Testis (tissue), 3 donors: ENCODE data around the gene SLC15A5. TPM values are rescaled to one million over a fixed set of nuclear protein-coding genes. Genes with fewer than 3 reads are reported as not detected.

Experiments used
- DNase-seq: peaks from one replicate; pipeline ENCODE4 v3.0.0-alpha.2; 2019
- H3K27ac ChIP-seq, 2 donors: fragments of 200-600 bp; sonication (generic); one replicate each; pipeline ENCODE4 v1.5.1; 2019
- H3K27me3 ChIP-seq: fragments of 200-600 bp; sonication (generic); one replicate; pipeline ENCODE4 v1.5.1; 2019
- H3K36me3 ChIP-seq: fragments of 200-600 bp; sonication (generic); one replicate; pipeline ENCODE4 v1.5.1; 2017; ENCODE audit warnings: low read depth; ENCODE audit errors: missing control alignments
- H3K4me1 ChIP-seq: fragments of 200-600 bp; sonication (generic); one replicate; pipeline ENCODE4 v1.5.1; 2019
- H3K4me3 ChIP-seq, 2 donors: fragments of 200-600 bp; sonication (generic); one replicate each; pipeline ENCODE4 v1.5.1; 2017 to 2019
- H3K9me3 ChIP-seq: fragments of 200-600 bp; sonication (generic); one replicate; pipeline ENCODE4 v1.5.1; 2017
- POLR2A ChIP-seq: fragments of 450-650 bp; IDR thresholded peaks from one replicate; pipeline ENCODE4 v1.6.1; 2017; ENCODE audit warnings: antibody characterized with exemption, mild to moderate bottlenecking, moderate library complexity
- WGBS, 2 donors: methylation state at CpG; one replicate each; pipeline ENCODE4 v1.1.5; 2018; 5-methylcytosine and 5-hydroxymethylcytosine counted together
- intact Hi-C: fragments of 100-400 bp; cut with DNase I; formaldehyde crosslinking; loops from one replicate; pipeline ENCODE4 v1.15.1; 2023; ENCODE audit warnings: low total_unique reads
- polyA plus RNA-seq: library from polyadenylated mRNA; stranded (reverse); fragments of 350-450 nt; fragmentation: Illumina TruSeq; extraction: RNeasy Lipid Tissue Mini Kit (QIAGEN cat#74804); gene quantifications from one replicate; pipeline ENCODE4 v1.2.3, GENCODE V29; 2014; ENCODE audit warnings: low read depth, low replicate concordance; ENCODE audit not compliant: insufficient read depth
- total RNA-seq, 2 donors: library from RNA; depleted of rRNA; stranded (reverse); fragments of >200 nt; gene quantifications; one replicate each; pipeline ENCODE4 v1.2.3, GENCODE V29; 2016
- TF ChIP-seq, protein P1 (sequence below), 3 experiments: fragments of 450-650 bp in 2 of 3; fragments of 200-600 bp in 1 of 3; sonication (generic) in 1 of 3; IDR thresholded peaks; one replicate each; pipeline ENCODE4 v1.5.1; 2016 to 2019; ENCODE audit warnings: antibody characterized with exemption in 3 of 3, mild to moderate bottlenecking in 2 of 3, moderate library complexity in 1 of 3

Gene SLC15A5
- total and polyA plus RNA-seq, 3 donors from 2014 or later: 0.12 TPM; not detected in 2

DNA sequence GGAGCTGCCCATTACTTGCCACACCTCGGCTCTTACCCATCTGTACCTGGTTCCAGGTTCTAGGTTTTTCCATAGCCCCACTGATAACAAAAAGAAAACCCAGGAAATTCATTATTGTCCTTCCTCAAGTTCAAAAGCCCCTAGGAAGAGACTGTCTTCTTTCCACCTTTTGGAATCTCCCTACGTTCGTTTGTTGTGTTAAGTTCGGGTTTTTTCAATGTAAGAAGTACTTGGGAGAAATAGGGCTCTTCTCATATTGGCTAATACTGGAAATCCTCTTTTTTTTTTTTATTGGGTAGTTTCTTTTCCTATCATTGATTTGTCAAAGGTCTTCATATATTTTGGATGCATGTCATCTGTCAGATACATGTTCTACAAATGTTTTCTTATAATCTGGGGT, 17.3 kb downstream of the SLC15A5 start:
- Histone ChIP-seq H3K36me3 (no peaks in the 10 kb centered on the region), H3K27me3 (no peaks in the 10 kb centered on the region), H3K4me3 (no peak overlapping the region), H3K27ac (no peak overlapping the region), H3K4me1 (no peaks in the 10 kb centered on the region), H3K9me3 (no peaks in the 10 kb centered on the region)
- 87 to 95% methylated on average over 4 of the region's 4 CpGs for WGBS, 2 donors
- TF ChIP-seq, protein P1, sequence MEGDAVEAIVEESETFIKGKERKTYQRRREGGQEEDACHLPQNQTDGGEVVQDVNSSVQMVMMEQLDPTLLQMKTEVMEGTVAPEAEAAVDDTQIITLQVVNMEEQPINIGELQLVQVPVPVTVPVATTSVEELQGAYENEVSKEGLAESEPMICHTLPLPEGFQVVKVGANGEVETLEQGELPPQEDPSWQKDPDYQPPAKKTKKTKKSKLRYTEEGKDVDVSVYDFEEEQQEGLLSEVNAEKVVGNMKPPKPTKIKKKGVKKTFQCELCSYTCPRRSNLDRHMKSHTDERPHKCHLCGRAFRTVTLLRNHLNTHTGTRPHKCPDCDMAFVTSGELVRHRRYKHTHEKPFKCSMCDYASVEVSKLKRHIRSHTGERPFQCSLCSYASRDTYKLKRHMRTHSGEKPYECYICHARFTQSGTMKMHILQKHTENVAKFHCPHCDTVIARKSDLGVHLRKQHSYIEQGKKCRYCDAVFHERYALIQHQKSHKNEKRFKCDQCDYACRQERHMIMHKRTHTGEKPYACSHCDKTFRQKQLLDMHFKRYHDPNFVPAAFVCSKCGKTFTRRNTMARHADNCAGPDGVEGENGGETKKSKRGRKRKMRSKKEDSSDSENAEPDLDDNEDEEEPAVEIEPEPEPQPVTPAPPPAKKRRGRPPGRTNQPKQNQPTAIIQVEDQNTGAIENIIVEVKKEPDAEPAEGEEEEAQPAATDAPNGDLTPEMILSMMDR (IDR thresholded peaks at IDR 0.05): no peak
- no peak for TF ChIP-seq POLR2A
- intact Hi-C loops: no loop called here
- no peak for DNase-seq

- Histone ChIP-seq H3K27me3 (no peaks in the 10 kb centered on the region), H3K4me1 (no peaks in the 10 kb centered on the region), H3K4me3 (no peak overlapping the region), H3K27ac (no peak overlapping the region), H3K36me3 (no peaks in the 10 kb centered on the region), H3K9me3 (no peaks in the 10 kb centered on the region)
- intact Hi-C loops: no loop called here
- TF ChIP-seq, protein P1 (IDR thresholded peaks at IDR 0.05): no peak
- TF ChIP-seq POLR2A: no peak
- no peak for DNase-seq
- 75 to 95% methylated on average over 2 of the region's 2 CpGs for WGBS, 2 donors
Measured at GRCh38 chr12:16258963-16259362, 18.5 kb downstream of the SLC15A5 start.

- TF ChIP-seq, protein P1 (IDR thresholded peaks at IDR 0.05): no peak
- TF ChIP-seq POLR2A: no peak
- intact Hi-C loops: no loop called here
- 89 to 94% methylated on average over 1 of the region's 1 CpG for WGBS, 2 donors
Measured at GRCh38 chr12:16246264-16246663, 31.2 kb downstream of the SLC15A5 start.

DNA sequence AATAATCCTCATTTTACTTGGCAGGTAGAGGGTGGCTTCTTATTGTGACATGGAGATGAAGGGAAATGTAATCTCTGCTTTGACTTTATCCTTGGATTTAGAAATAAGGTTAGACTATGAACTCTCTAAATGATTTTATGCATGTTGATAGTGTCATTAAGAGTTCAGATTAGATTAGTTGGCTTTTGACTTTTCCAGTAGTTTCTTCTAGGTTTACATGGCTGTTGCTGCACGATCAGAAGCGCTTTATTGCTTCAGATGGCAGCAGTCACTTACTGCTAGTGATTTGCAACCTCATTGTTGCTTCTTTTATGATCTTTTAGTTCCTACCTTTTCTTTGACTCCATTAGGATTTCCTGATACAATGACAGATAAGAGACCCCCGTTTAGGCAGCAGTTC, 32.3 kb downstream of the SLC15A5 start:
- no peak for TF ChIP-seq POLR2A
- TF ChIP-seq, protein P1 (IDR thresholded peaks at IDR 0.05): no peak
- Histone ChIP-seq H3K9me3 (no peaks in the 10 kb centered on the region), H3K4me1 (no peaks in the 10 kb centered on the region), H3K36me3 (no peaks in the 10 kb centered on the region), H3K27ac (no peak overlapping the region), H3K27me3 (no peaks in the 10 kb centered on the region), H3K4me3 (no peak overlapping the region)
- intact Hi-C loops: no loop called here
- no peak for DNase-seq
- WGBS, 2 donors: 78 to 85% methylated on average over 3 of the region's 3 CpGs

More at GRCh38 chr12:16246264-16246663, 31.2 kb downstream of the SLC15A5 start:
- Histone ChIP-seq H3K27me3 (no peaks in the 10 kb centered on the region), H3K4me1 (no peaks in the 10 kb centered on the region), H3K9me3 (no peaks in the 10 kb centered on the region), H3K27ac (no peak overlapping the region), H3K4me3 (no peak overlapping the region), H3K36me3 (no peaks in the 10 kb centered on the region)
- no peak for DNase-seq
